Measurements from ENCODE around the gene RPS21. TPM values are rescaled to one million over a fixed set of nuclear protein-coding genes. Genes with fewer than 3 reads are reported as not detected.

Gene RPS21
- total and polyA plus RNA-seq, 9 of the 15 experiments (the other 6 are each of a cell fraction or from before 2014, with no cell fraction given) = 1,380 to 5,647 (median 3,091) TPM

DNA sequence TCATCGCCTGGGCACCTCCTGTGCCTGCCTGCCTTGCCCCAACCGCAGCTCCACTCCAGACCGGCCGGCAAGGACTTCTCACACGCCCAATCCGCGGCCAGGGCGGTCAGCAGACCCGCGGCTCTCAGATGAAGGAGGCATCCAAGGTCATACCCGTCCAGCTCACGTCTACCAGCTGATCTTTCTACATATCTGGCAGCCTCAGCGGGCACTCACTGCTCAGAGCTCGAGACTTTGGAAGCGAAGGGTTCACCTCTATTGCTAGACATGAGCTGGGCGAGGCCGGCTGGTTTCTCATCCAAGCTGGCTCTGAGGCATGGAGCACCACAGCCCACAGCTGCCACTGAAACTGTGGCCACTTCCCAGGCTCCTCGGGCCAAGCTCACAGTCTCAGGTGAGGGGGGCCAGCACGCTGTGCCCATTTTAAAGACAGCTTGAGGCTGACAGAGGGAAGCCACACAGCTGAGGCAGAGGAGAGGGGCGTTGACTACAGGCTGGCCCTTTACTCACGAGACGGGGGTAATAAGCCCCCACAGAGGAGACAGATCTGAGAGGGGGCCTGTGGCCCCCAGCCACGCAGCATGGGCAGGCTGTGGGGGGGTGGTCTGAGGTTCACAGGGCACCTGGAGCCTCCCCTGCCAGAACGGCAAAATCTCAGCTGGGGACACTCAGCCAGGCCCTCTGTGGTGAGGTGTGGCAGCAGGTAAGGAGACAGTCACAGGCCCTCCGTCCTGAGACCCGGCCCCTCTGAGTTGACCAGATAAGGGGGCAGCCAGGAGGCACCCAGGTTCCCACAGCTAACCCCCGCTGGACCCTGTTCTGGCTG lies 21.8 kb upstream of the RPS21 start (continued):
- TF ChIP-seq POLR2G (IDR thresholded peaks at IDR 0.05; ENCODE audit: low read depth, low read length) = 0 out of 2 replicates have a peak, but pooled peaks have one; percentile 13

DNA sequence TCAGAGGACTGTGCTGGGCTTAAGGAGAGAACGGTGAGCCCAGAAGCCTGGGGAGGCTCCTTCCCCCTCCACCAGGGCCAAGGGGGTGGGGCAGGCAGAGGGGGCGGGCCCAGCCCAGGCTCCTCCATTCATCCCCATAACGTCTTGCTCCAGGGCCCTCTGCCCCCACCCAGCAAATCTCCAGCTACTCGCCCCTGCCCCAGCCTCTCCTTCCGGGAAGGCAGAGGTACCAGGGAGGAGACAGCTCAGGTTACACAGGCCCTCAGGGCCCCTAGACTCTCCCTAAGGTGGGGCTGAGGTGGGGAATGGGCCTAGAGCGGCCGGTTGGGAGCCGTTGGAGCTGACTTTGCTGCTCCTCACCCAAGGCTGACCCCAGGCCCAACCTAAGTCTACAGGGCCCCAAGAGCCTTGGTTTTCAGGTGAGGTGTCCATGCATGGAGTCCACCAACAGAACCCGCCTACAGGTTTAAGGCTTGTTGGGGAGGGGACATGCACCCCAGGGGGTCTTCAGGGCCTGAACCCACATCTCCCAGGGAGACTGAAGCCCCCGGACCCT lies 21.0 kb upstream of the RPS21 start:
- Histone ChIP-seq H3K79me2 (ENCODE audit: control insufficient read depth, insufficient read depth, low read length) (peaks cover 48% of the 10 kb centered on the region), H3K4me3 (peak overlapping the region; percentile 78), H4K20me1 (replicated peaks; ENCODE audit: control insufficient read depth, insufficient read depth, low read length) (peaks cover 10% of the 10 kb centered on the region; the same call in 1 of the 2 replicates), H2AFZ (ENCODE audit: low read depth, low read length) (peak overlapping the region; percentile 20; the same call in 1 of the 2 replicates), H3K9me1 (ENCODE audit: control insufficient read depth, insufficient read depth, low read length) (peaks cover 4% of the 10 kb centered on the region), H3K36me3 (ENCODE audit: control insufficient read depth, insufficient read depth, low read length) (peaks cover 18% of the 10 kb centered on the region; the same call in 1 of the 3 replicates), H3K9ac (ENCODE audit: insufficient read depth in 1 of 2, low read depth in 2 of 2, low read length in 2 of 2) (peak overlapping the region; percentile 75 to 96), H3K27me3 (ENCODE audit: control insufficient read depth in 2 of 2, insufficient read depth in 2 of 2, low read length in 2 of 2) (no peaks in the 10 kb centered on the region), H3K9me3 (replicated peaks; ENCODE audit: control insufficient read depth, insufficient read depth, low read depth, low read length) (no peaks in the 10 kb centered on the region), H3K27ac (ENCODE audit: extremely low read depth, low read depth, low read length) (peak overlapping the region; percentile 69), H3K4me2 (ENCODE audit: insufficient read depth, low read length) (peak overlapping the region; percentile 85), H3K4me1 (replicated peaks in 1 of 2; ENCODE audit: control insufficient read depth in 2 of 2, insufficient read depth in 2 of 2, low read length in 2 of 2) (peaks cover 57 to 100% of the 10 kb centered on the region in 2 experiments)
- POLR2A ChIA-PET = interaction anchor here (0.6 to 2.5 kb wide), 8 partner anchors 8 to 244 kb away, joined by 3 to 7 read pairs (median 3); partner anchors contain the start of gene RPS21
- DNase-seq (ENCODE audit: extremely low read depth in 1 of 4, low spot score in 3 of 4) (peak; percentile 71 to 89 (median 81)), FAIRE-seq (peak; percentile 92), ATAC-seq (peak; percentile 81)
- WGBS (ENCODE audit: insufficient coverage, low coverage, missing lambda C conversion rate) = 0% methylated on average over 8 of the region's 10 CpGs
- TSS peak; percentile 40 for BruUV-seq (replicated peaks)
- intact Hi-C loops (cut with micrococcal nuclease) = loop anchor here (5.0 kb wide), 1 partner anchor 64 kb away; the partner anchor contains the start of gene ADRM1
- in situ Hi-C loops (cut with MboI) = loop anchor here (5.0 to 10.0 kb wide), 2 partner anchors 59 to 371 kb away; no protein-coding TSS in a partner anchor
- CTCF ChIA-PET (ENCODE audit: low intra/inter-chr PET ratio) = no interaction called here
- TF ChIP-seq ARID1B (IDR thresholded peaks at IDR 0.05) = 0 out of 2 replicates have a peak, but pooled peaks have one; percentile 3
- TF ChIP-seq TSHZ1 (CRISPR knock-in tag; IDR thresholded peaks at IDR 0.05) = no peak
- no peak for TF ChIP-seq ZNF551 (CRISPR knock-in tag; IDR thresholded peaks at IDR 0.05)
- no peak for TF ChIP-seq ZNF696 (CRISPR knock-in tag; conservative IDR thresholded peaks at IDR 0.05)
- no peak for TF ChIP-seq PHF21A (IDR thresholded peaks at IDR 0.05; ENCODE audit: borderline replicate concordance, low read depth)
- 0 out of 2 replicates have a peak, but pooled peaks have one; percentile 38 for TF ChIP-seq ETV1 (tag; conservative IDR thresholded peaks at IDR 0.05; ENCODE audit: low read depth)
- TF ChIP-seq CBFB (CRISPR knock-in tag; IDR thresholded peaks at IDR 0.05) = 0 out of 2 replicates have a peak, but pooled peaks have one; percentile 31
- peak; percentile 21 for TF ChIP-seq SAP30 (IDR thresholded peaks at IDR 0.05; ENCODE audit: borderline replicate concordance, insufficient read depth, low read depth, low read length, poor library complexity, severe bottlenecking)
- TF ChIP-seq HBP1 (CRISPR knock-in tag; IDR thresholded peaks at IDR 0.05) = no peak
- no peak for TF ChIP-seq ZNF354B (CRISPR knock-in tag; IDR thresholded peaks at IDR 0.05)
- no peak for TF ChIP-seq KDM2B (CRISPR knock-in tag; IDR thresholded peaks at IDR 0.05)
- no peak for TF ChIP-seq ZNF253 (CRISPR knock-in tag; conservative IDR thresholded peaks at IDR 0.05)
